Measurements from ENCODE around the gene MLANA. TPM values are rescaled to one million over a fixed set of nuclear protein-coding genes. Genes with fewer than 3 reads are reported as not detected.

MLANA gene
- total RNA-seq, 6 experiments from 2014 or later, result not detected

DNA sequence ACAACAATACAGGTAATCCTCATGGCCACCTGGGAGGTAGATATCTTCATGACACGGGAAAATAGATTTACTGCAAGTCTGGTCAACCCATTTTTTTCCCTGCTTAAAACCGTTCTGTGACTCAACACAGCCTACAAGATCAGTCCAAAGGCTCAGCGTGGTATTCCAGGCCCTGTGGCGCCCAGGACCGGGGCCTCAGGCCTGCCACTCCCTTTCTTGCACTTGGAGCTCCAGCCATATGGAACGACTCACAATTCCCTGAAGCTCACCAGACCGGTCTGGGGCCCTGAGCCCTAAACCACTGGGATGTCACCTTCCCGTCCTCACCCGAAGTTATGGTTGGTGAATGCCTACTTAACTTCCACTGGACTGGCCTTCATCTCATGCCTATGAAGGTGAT, 6.5 kb upstream of the MLANA start:
- DNase-seq, result no peak
- Mint-ChIP-seq H3K27me3 (ENCODE audit: insufficient read depth) (peaks cover 9% of the 10 kb centered on the region), H3K36me3 (ENCODE audit: low read depth) (no peaks in the 10 kb centered on the region), H3K4me3 (no peak overlapping the region), H3K9me3 (no peaks in the 10 kb centered on the region), H3K27ac (no peak overlapping the region), H3K4me1 (ENCODE audit: low read depth) (peaks cover 16% of the 10 kb centered on the region)
- TF ChIP-seq, protein P1, sequence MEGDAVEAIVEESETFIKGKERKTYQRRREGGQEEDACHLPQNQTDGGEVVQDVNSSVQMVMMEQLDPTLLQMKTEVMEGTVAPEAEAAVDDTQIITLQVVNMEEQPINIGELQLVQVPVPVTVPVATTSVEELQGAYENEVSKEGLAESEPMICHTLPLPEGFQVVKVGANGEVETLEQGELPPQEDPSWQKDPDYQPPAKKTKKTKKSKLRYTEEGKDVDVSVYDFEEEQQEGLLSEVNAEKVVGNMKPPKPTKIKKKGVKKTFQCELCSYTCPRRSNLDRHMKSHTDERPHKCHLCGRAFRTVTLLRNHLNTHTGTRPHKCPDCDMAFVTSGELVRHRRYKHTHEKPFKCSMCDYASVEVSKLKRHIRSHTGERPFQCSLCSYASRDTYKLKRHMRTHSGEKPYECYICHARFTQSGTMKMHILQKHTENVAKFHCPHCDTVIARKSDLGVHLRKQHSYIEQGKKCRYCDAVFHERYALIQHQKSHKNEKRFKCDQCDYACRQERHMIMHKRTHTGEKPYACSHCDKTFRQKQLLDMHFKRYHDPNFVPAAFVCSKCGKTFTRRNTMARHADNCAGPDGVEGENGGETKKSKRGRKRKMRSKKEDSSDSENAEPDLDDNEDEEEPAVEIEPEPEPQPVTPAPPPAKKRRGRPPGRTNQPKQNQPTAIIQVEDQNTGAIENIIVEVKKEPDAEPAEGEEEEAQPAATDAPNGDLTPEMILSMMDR (IDR thresholded peaks at IDR 0.05), result no peak

DNA sequence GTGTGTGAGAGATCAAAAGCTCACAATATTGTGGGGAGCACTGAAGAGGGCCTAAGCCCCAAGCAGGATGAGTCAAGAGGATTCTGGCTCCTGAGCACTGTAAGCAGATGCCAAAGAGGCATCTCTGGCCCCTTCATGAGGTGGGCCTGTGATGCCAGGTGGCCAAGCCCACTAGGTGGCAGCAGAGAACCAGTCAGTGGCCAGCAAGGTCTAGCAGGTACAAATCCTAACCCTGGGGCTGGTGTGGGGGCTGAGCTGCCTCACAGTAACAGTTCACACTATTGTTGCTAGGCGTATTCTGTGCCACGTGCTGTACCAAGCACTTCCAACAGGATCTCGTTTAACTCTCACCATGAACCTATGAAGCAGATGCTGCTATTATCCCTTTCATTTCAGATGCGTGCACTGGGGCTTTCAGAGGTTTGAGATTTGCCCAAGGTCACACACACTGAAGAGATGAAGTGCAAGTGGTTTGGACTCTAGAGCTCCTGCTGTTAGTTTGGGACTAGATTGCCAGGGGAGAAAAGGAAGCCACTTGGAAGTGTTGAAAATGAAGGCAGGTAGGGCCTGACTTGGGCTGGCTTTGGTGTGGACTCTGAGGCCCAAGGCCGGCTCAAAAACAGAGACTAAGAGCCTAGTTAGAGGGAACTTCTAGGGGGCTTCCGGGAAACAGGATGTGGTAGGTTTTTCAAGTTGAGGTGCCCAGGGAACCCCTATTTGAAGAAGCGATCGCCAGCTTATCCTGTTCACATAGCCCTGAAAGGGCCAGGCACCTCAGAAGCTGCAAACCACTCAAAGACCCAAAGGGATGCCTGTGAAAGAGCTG, 4.4 kb upstream of the MLANA start:
- H3K27ac Mint-ChIP-seq, result no peak overlapping the region
- H3K9me3 Mint-ChIP-seq, result no peaks in the 10 kb centered on the region
- H3K36me3 Mint-ChIP-seq (ENCODE audit: low read depth), result no peaks in the 10 kb centered on the region
- peaks cover 9% of the 10 kb centered on the region for H3K27me3 Mint-ChIP-seq (ENCODE audit: insufficient read depth)
- H3K4me3 Mint-ChIP-seq, result no peak overlapping the region
- DNase-seq, result peak; percentile 49
- TF ChIP-seq, protein P1 (IDR thresholded peaks at IDR 0.05), result peak; percentile 96
- H3K4me1 Mint-ChIP-seq (ENCODE audit: low read depth), result no peaks in the 10 kb centered on the region

DNA sequence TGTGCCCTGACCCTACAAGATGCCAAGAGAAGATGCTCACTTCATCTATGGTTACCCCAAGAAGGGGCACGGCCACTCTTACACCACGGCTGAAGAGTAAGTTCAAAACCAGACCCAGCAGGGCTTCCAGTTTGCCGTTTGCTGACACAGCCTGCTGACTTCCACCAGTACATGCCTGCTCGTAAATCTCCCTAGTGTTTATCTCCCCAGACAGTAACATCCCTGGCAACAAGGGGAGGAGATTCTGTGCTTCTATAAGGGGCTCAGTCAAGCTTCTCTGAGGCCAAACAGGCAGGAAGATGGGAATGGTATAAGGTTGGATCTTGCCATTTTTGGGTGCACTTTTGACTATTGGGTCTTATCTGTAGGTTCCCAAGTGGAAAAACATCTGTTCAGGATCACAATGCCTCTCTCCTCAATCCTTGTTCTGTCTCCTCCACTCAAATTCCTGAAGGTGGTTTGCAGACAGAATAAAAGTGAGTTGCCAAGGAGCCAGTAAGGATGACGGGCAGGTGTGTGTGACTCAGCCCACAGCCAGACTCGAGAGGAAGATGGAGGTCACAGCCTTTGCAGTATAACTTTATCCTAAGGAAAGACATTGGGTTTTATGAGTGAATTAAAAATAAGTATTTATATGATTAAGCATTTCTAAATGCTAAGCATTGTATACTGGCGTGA, 1.9 kb downstream of the MLANA start:
- no peaks in the 10 kb centered on the region for H3K4me1 Mint-ChIP-seq (ENCODE audit: low read depth)
- no peak overlapping the region for H3K4me3 Mint-ChIP-seq
- no peaks in the 10 kb centered on the region for H3K36me3 Mint-ChIP-seq (ENCODE audit: low read depth)
- no peak for DNase-seq
- TF ChIP-seq, protein P1 (IDR thresholded peaks at IDR 0.05), result no peak
- H3K27me3 Mint-ChIP-seq (ENCODE audit: insufficient read depth), result peaks cover 14% of the 10 kb centered on the region
- no peaks in the 10 kb centered on the region for H3K9me3 Mint-ChIP-seq
- no peak overlapping the region for H3K27ac Mint-ChIP-seq

DNA sequence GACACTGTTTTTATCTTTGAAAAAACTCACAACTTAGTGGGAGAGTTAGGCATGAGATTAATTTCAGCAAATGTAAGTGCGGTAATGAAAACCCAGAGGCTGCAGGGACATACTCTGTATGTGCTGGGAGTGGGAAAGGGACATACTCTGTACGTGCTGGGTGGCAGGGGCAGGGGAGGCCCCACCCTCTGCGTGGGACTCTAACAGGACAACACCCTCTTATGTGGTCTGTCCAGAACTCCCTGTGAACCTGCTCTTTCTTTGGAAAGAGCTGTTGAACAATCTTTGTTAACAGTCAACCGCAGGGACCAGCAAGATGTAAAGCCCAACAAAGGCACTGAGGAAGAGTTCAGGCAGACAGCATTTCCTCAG, 2.4 kb downstream of the MLANA start:
- Mint-ChIP-seq H3K9me3 (no peaks in the 10 kb centered on the region), H3K27ac (no peak overlapping the region), H3K4me3 (no peak overlapping the region), H3K36me3 (ENCODE audit: low read depth) (peaks cover 2% of the 10 kb centered on the region), H3K4me1 (ENCODE audit: low read depth) (no peaks in the 10 kb centered on the region), H3K27me3 (ENCODE audit: insufficient read depth) (peaks cover 10% of the 10 kb centered on the region)
- DNase-seq, result no peak
- TF ChIP-seq, protein P1 (IDR thresholded peaks at IDR 0.05), result no peak

DNA sequence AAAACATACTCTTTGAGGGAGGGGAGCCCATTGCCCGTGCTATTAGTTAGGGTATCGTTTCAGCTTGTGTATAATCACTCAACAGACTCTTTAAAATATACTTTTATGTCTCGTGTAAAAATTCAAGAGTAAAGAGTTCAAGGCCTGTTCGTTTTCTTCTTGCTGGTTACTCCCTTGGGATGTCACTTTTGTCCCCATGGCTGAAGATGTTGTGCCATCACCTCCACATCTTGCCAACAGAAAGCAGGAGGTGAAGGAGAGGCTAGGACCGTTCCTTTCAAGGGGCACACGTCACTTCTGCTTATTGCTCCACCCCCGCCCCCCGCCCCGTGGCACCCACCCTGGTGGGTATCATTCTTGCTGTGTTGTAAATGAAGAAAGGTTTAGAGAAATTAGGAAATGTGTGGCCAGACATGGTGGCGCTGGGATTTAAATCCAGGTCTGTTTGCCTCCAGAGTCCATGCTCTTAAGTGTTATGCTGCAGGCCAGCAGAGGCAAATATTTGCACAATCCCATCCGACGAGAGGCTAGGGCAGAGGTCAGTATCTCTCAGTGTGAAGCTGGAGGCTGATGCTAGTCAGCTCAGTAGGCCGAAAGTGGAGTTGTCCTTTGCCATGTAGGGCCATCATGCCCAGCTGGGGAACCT, 3.0 kb downstream of the MLANA start:
- peaks cover 8% of the 10 kb centered on the region for H3K36me3 Mint-ChIP-seq (ENCODE audit: low read depth)
- H3K27me3 Mint-ChIP-seq (ENCODE audit: insufficient read depth), result peaks cover 7% of the 10 kb centered on the region
- H3K4me1 Mint-ChIP-seq (ENCODE audit: low read depth), result no peaks in the 10 kb centered on the region
- DNase-seq, result no peak
- no peak overlapping the region for H3K4me3 Mint-ChIP-seq
- no peak overlapping the region for H3K27ac Mint-ChIP-seq
- TF ChIP-seq, protein P1 (IDR thresholded peaks at IDR 0.05), result no peak
- H3K9me3 Mint-ChIP-seq, result no peaks in the 10 kb centered on the region

Data from HFFc6 (cell line).